H54 (cell line): ENCODE data around the gene MORN1.

Source experiments
- DNase-seq: peaks from one replicate; pipeline ENCODE4 v3.0.0; 2011; ENCODE audit warnings: low spot score, mixed read lengths; ENCODE audit not compliant: insufficient read length
- FAIRE-seq: peaks from 3 replicates; lab custom pipeline; 2011; peaks lifted over from hg19 to GRCh38; lab: Jason Lieb, UNC
- POLR2A ChIP-seq: IDR thresholded peaks from 2 replicates; pipeline ENCODE4 v1.6.1; 2011; ENCODE audit warnings: low read depth, mild to moderate bottlenecking, low read length

Gene MORN1

GRCh38 chr1:2373551-2374251 is 17.7 kb downstream of the MORN1 start:
- DNase-seq (no peak), FAIRE-seq (no peak)
- TF ChIP-seq POLR2A = no peak

GRCh38 chr1:2372551-2373490 is 18.5 kb downstream of the MORN1 start:
- FAIRE-seq (peak; percentile 20), DNase-seq (peak; percentile 80)
- TF ChIP-seq POLR2A = no peak

GRCh38 chr1:2368053-2368744 is 23.2 kb downstream of the MORN1 start:
- DNase-seq (no peak), FAIRE-seq (no peak)

GRCh38 chr1:2363847-2364513 is 27.4 kb downstream of the MORN1 start:
- TF ChIP-seq POLR2A = no peak
- no peak for FAIRE-seq
- no peak for DNase-seq

More at GRCh38 chr1:2368053-2368744, 23.2 kb downstream of the MORN1 start:
- no peak for TF ChIP-seq POLR2A

GRCh38 chr1:2360588-2361364 is 30.6 kb downstream of the MORN1 start:
- no peak for TF ChIP-seq POLR2A
- FAIRE-seq = no peak

GRCh38 chr1:2358651-2359640 is 32.4 kb downstream of the MORN1 start:
- DNase-seq = no peak
- no peak for TF ChIP-seq POLR2A
- no peak for FAIRE-seq

More at GRCh38 chr1:2360588-2361364, 30.6 kb downstream of the MORN1 start:
- no peak for DNase-seq

- TF ChIP-seq POLR2A = no peak
- FAIRE-seq (no peak), DNase-seq (no peak)
Observed at GRCh38 chr1:2358072-2358471, 33.3 kb downstream of the MORN1 start.

GRCh38 chr1:2356911-2357845 is 34.2 kb downstream of the MORN1 start:
- no peak for DNase-seq
- FAIRE-seq = no peak
- no peak for TF ChIP-seq POLR2A

- no peak for TF ChIP-seq POLR2A
- no peak for FAIRE-seq
- DNase-seq = no peak
Observed at GRCh38 chr1:2356401-2356800, 35.0 kb downstream of the MORN1 start.

- TF ChIP-seq POLR2A = no peak
- FAIRE-seq = no peak
- DNase-seq = no peak
Observed at GRCh38 chr1:2355373-2356261, 35.7 kb downstream of the MORN1 start.
